HG03103 (cell line): ENCODE results near the gene ANKRD44.

Experiments used
- ATAC-seq: cut with Tn5 transposase; IDR thresholded peaks from one replicate; pipeline ENCODE4 v1.9.1; 2021; ENCODE audit warnings: low read depth; ENCODE audit not compliant: unreplicated experiment

ANKRD44 gene

GRCh38 chr2:197159661-197160211, 150.8 kb downstream of the ANKRD44 start:
- ATAC-seq: no peak

- no peak for ATAC-seq
Measured at GRCh38 chr2:197158591-197159550, 151.7 kb downstream of the ANKRD44 start.

- ATAC-seq: no peak
Measured at GRCh38 chr2:197157879-197158537, 152.6 kb downstream of the ANKRD44 start.

- ATAC-seq: no peak
Measured at GRCh38 chr2:197156771-197157170, 153.8 kb downstream of the ANKRD44 start.

- peak; percentile 83 for ATAC-seq
Measured at GRCh38 chr2:197152451-197153228, 157.9 kb downstream of the ANKRD44 start.

GRCh38 chr2:197149546-197149945, 161.0 kb downstream of the ANKRD44 start:
- ATAC-seq: no peak

- no peak for ATAC-seq
Measured at GRCh38 chr2:197148401-197148800, 162.2 kb downstream of the ANKRD44 start.

- ATAC-seq: no peak
Measured at GRCh38 chr2:197147942-197148341, 162.6 kb downstream of the ANKRD44 start.

- ATAC-seq: no peak
Measured at GRCh38 chr2:197146995-197147394, 163.6 kb downstream of the ANKRD44 start.

GRCh38 chr2:197145471-197146056, 165.0 kb downstream of the ANKRD44 start:
- ATAC-seq: peak; percentile 93

- ATAC-seq: no peak
Measured at GRCh38 chr2:197144183-197144582, 166.4 kb downstream of the ANKRD44 start.

- no peak for ATAC-seq
Measured at GRCh38 chr2:197141702-197142473, 168.7 kb downstream of the ANKRD44 start.

- no peak for ATAC-seq
Measured at GRCh38 chr2:197140045-197140444, 170.5 kb downstream of the ANKRD44 start.

- no peak for ATAC-seq
Measured at GRCh38 chr2:197138506-197138905, 172.1 kb downstream of the ANKRD44 start.

GRCh38 chr2:197137826-197138477, 172.6 kb downstream of the ANKRD44 start:
- ATAC-seq: no peak

GRCh38 chr2:197137231-197137630, 173.3 kb downstream of the ANKRD44 start:
- no peak for ATAC-seq

- no peak for ATAC-seq
Measured at GRCh38 chr2:197136452-197136851, 174.1 kb downstream of the ANKRD44 start.

GRCh38 chr2:197135806-197136205, 174.8 kb downstream of the ANKRD44 start:
- no peak for ATAC-seq

- ATAC-seq: no peak
Measured at GRCh38 chr2:197134206-197134605, 176.4 kb downstream of the ANKRD44 start.
